ENCODE measurements around the gene CNGB1.
"Not testable (repeated sequence)": the region's sequence is repeated elsewhere in the genome, so short reads cannot be mapped to it uniquely, and the experiment has no call there.

Gene CNGB1

GRCh38 chr16:57844416-57845030, 126.4 kb downstream of the CNGB1 start:
- Histone ChIP-seq H3K9me3 (ENCODE audit: control insufficient read depth, low read length) (no peaks in the 10 kb centered on the region), H3K9ac (ENCODE audit: low read length) (no peak overlapping the region), H3K36me3 (ENCODE audit: control insufficient read depth, insufficient read depth, low read length) (no peaks in the 10 kb centered on the region), H3K4me1 (ENCODE audit: control insufficient read depth, insufficient read depth, low read length) (no peaks in the 10 kb centered on the region), H3K4me3 (ENCODE audit: low read length) (no peak overlapping the region), H3K27me3 (ENCODE audit: control insufficient read depth, insufficient read depth, low read length) (no peaks in the 10 kb centered on the region)

- Histone ChIP-seq H3K4me3 (ENCODE audit: low read length) (no peak overlapping the region), H3K36me3 (ENCODE audit: control insufficient read depth, insufficient read depth, low read length) (no peaks in the 10 kb centered on the region), H3K9ac (ENCODE audit: low read length) (no peak overlapping the region), H3K9me3 (ENCODE audit: control insufficient read depth, low read length) (no peaks in the 10 kb centered on the region), H3K4me1 (ENCODE audit: control insufficient read depth, insufficient read depth, low read length) (no peaks in the 10 kb centered on the region), H3K27me3 (ENCODE audit: control insufficient read depth, insufficient read depth, low read length) (no peaks in the 10 kb centered on the region)
These were observed 127.5 kb downstream of the CNGB1 start for GRCh38 chr16:57843400-57843799.

GRCh38 chr16:57842601-57843000, 128.3 kb downstream of the CNGB1 start:
- no peak overlapping the region for H3K9ac ChIP-seq (ENCODE audit: low read length)

GRCh38 chr16:57840833-57841232, 130.1 kb downstream of the CNGB1 start:
- Histone ChIP-seq H3K4me3 (ENCODE audit: low read length) (no peak overlapping the region), H3K9ac (ENCODE audit: low read length) (no peak overlapping the region)

More at GRCh38 chr16:57842601-57843000, 128.3 kb downstream of the CNGB1 start:
- no peaks in the 10 kb centered on the region for H3K9me3 ChIP-seq (ENCODE audit: control insufficient read depth, low read length)
- H3K27me3 ChIP-seq (ENCODE audit: control insufficient read depth, insufficient read depth, low read length) = no peaks in the 10 kb centered on the region
- H3K36me3 ChIP-seq (ENCODE audit: control insufficient read depth, insufficient read depth, low read length) = no peaks in the 10 kb centered on the region
- H3K4me3 ChIP-seq (ENCODE audit: low read length) = no peak overlapping the region
- no peaks in the 10 kb centered on the region for H3K4me1 ChIP-seq (ENCODE audit: control insufficient read depth, insufficient read depth, low read length)

GRCh38 chr16:57838161-57838560, 132.8 kb downstream of the CNGB1 start:
- no peaks in the 10 kb centered on the region for H3K27me3 ChIP-seq (ENCODE audit: control insufficient read depth, insufficient read depth, low read length)
- H3K9ac ChIP-seq (ENCODE audit: low read length) = no peak overlapping the region
- no peaks in the 10 kb centered on the region for H3K36me3 ChIP-seq (ENCODE audit: control insufficient read depth, insufficient read depth, low read length)
- H3K4me1 ChIP-seq (ENCODE audit: control insufficient read depth, insufficient read depth, low read length) = no peaks in the 10 kb centered on the region
- no peak overlapping the region for H3K4me3 ChIP-seq (ENCODE audit: low read length)
- H3K9me3 ChIP-seq (ENCODE audit: control insufficient read depth, low read length) = no peaks in the 10 kb centered on the region

More at GRCh38 chr16:57840833-57841232, 130.1 kb downstream of the CNGB1 start:
- no peaks in the 10 kb centered on the region for H3K36me3 ChIP-seq (ENCODE audit: control insufficient read depth, insufficient read depth, low read length)
- no peaks in the 10 kb centered on the region for H3K27me3 ChIP-seq (ENCODE audit: control insufficient read depth, insufficient read depth, low read length)
- no peaks in the 10 kb centered on the region for H3K4me1 ChIP-seq (ENCODE audit: control insufficient read depth, insufficient read depth, low read length)
- H3K9me3 ChIP-seq (ENCODE audit: control insufficient read depth, low read length) = no peaks in the 10 kb centered on the region

GRCh38 chr16:57837305-57838125, 133.4 kb downstream of the CNGB1 start:
- no peaks in the 10 kb centered on the region for H3K36me3 ChIP-seq (ENCODE audit: control insufficient read depth, insufficient read depth, low read length)
- no peaks in the 10 kb centered on the region for H3K9me3 ChIP-seq (ENCODE audit: control insufficient read depth, low read length)
- H3K27me3 ChIP-seq (ENCODE audit: control insufficient read depth, insufficient read depth, low read length) = no peaks in the 10 kb centered on the region
- no peak overlapping the region for H3K9ac ChIP-seq (ENCODE audit: low read length)
- H3K4me3 ChIP-seq (ENCODE audit: low read length) = no peak overlapping the region
- H3K4me1 ChIP-seq (ENCODE audit: control insufficient read depth, insufficient read depth, low read length) = no peaks in the 10 kb centered on the region

- not testable (repeated sequence) for H3K9ac ChIP-seq (ENCODE audit: low read length); H3K36me3 ChIP-seq (ENCODE audit: control insufficient read depth, insufficient read depth, low read length); H3K4me3 ChIP-seq (ENCODE audit: low read length); H3K4me1 ChIP-seq (ENCODE audit: control insufficient read depth, insufficient read depth, low read length); H3K27me3 ChIP-seq (ENCODE audit: control insufficient read depth, insufficient read depth, low read length); H3K9me3 ChIP-seq (ENCODE audit: control insufficient read depth, low read length)
These were observed 135.5 kb downstream of the CNGB1 start for GRCh38 chr16:57835439-57835838.

GRCh38 chr16:57834936-57835335, 136.0 kb downstream of the CNGB1 start:
- Histone ChIP-seq H3K4me3 (ENCODE audit: low read length) (no peak overlapping the region), H3K9me3 (ENCODE audit: control insufficient read depth, low read length) (no peaks in the 10 kb centered on the region), H3K27me3 (ENCODE audit: control insufficient read depth, insufficient read depth, low read length) (no peaks in the 10 kb centered on the region), H3K4me1 (ENCODE audit: control insufficient read depth, insufficient read depth, low read length) (no peaks in the 10 kb centered on the region), H3K36me3 (ENCODE audit: control insufficient read depth, insufficient read depth, low read length) (no peaks in the 10 kb centered on the region), H3K9ac (ENCODE audit: low read length) (no peak overlapping the region)

All from mucosa of stomach (tissue), 1 donor.